Cortex of kidney (tissue), 1 donor: ENCODE measurements around the gene CCDC3.
"Not testable (repeated sequence)": the region's sequence is repeated elsewhere in the genome, so short reads cannot be mapped to it uniquely, and the experiment has no call there.

ENCODE experiments used
- DNase-seq: peaks from one replicate; lab custom pipeline; 2025; lab: John Stamatoyannopoulos, UW

Gene CCDC3

GRCh38 chr10:13001041-13001886 lies at the start of gene CCDC3:
CCDC3 (minus strand) TSS chr10:13001713; CDS start chr10:13001570, 143 bp downstream.
- no peak for DNase-seq

- DNase-seq: no peak
These were observed 49.7 kb upstream of the CCDC3 start for GRCh38 chr10:13051126-13051694.

DNA sequence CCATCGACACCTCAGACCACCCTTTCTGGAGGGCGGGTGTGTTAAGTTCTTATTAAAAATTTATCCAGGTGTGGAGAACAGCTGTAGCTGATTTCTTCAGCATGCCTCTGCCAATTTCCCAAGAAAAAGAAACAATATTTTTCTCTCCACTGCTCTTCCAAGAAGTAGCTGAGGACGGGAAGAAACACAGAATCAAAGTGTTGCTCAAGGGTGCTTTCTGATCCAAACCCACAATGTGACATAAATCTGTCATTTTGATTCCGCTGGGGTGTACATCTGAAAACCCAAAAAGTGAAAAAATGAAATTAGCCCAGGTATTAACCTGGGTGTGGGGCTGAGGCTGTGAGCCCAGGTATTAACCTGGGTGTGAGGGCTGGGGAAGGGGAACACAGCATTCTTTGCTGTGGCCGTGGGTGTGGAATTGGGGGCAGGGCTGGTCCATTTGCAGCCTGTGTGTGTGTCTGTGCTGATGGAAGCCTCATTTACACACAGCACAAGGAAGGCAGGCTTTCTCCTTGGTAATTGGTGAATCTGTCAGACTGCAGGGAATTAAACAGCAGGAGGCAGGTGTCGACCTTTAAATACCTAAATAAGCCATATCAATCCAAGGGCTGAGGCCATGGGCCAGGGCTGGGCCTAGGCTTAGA lies 48.4 kb upstream of the CCDC3 start:
- DNase-seq: no peak

- DNase-seq: no peak
These were observed 47.2 kb upstream of the CCDC3 start for GRCh38 chr10:13048762-13049161.

DNA sequence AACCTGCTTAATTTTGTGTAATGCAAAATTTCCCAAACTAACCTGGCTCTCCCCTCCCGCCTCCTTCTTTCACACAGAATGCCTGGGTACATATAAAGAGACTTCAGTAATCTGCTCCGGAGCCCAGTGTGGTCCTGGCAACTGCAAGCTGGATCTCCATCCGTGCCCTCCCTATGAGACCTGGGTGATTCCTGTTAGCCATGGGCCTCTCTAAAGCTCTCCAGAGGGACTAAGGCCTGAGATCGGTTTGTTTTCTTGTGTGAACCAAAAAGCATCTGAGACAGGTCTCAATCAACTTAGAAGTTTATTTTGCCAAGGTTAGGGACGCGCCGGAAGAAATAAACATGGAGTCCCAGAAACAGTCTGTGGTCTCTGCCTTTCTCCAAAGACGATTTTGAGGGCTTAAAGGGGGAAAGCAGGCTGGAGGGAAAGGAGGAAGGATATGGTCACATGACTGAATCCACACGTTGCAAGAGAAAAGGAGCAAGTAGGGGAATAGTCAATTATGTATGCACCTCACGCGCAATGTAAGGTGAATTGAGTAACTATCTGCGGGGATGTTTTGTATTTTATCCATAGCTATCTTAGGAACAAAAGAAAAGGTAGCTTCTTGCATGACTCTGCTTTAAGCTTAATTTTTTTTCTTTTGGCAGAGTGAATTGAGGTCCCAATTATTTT lies 46.2 kb upstream of the CCDC3 start:
- DNase-seq: no peak

- DNase-seq: no peak
These were observed 45.5 kb upstream of the CCDC3 start for GRCh38 chr10:13046851-13047528.

DNA sequence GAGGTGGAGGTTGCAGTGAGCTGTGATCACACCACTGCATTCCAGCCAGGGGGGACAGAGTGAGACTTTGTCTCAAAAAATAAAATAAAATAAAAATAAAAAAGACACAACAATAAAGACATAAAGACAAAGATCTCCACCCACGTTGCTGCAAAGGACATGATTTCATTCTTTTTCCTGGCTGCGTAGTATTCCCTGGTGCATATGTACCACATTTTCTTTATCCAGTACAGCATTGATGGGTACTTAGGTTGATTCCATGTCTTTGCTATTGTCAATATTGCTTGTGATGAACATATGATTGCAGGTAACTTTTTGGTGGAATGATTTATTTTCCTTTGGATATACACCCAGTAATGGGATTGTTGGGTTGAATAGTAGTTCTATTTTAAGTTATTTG lies 42.0 kb upstream of the CCDC3 start:
- no peak for DNase-seq

GRCh38 chr10:13039761-13040160 lies 38.2 kb upstream of the CCDC3 start:
- no peak for DNase-seq

GRCh38 chr10:13038391-13038790 lies 36.9 kb upstream of the CCDC3 start:
- DNase-seq: no peak

GRCh38 chr10:13037832-13038231 lies 36.3 kb upstream of the CCDC3 start:
- DNase-seq: no peak

DNA sequence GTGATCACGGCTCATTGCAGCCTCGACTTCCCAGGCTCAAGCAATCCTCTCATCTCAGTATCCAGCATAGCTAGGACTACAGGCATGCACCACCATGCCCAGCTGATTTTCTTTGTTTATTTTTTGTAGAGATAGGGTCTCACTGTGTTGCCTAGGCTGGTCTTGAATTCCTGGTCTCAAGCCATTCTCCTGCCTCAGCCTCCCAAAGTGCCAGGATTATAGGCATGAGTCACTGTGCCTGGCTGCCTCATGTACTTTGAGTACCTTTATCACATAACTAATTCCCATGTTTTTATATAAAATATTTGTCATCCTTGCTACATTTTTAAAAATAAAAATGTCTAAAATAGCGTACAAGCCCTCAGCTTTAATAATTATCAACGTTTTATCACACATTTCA lies 35.3 kb upstream of the CCDC3 start:
- DNase-seq: no peak

DNA sequence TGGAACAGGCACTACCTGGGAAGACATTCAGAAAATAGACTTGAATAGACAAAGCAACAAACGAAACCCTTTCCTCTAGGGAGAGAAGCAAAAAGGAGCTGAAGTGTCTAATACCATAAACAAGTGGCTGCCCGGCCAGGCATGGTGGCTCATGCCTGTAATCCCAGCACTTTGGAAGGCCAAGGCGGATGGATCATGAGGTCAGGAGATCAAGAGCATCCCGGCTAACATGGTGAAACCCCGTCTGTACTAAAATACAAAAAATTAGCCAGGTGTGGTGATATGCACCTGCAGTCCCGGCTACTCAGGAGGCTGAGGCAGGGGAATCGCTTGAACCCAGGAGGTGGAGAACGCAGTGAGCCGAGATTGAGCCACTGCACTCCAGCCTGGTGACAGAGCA lies 34.2 kb upstream of the CCDC3 start:
- DNase-seq: not testable (repeated sequence)

DNA sequence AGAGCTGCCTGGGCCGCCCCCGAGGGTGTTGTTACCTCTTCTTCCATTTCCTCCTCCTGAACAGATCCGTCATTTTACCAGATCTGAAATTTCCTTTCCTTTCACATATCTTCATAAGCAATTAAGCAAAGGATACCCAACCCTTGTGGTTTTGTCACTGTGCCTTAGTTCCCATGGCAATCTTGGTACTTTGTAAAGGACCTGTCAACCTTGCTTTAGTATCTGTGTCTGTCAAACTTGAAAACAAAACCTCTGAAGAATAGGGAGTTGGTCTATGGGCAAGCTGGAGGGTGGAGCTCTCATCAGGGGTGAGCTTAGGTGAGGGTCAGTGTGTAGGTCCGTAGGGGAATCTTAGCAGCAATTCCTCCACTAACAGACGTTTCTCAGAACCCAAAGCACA lies 25.4 kb upstream of the CCDC3 start:
- DNase-seq: no peak

GRCh38 chr10:13023754-13024153 lies 22.2 kb upstream of the CCDC3 start:
- no peak for DNase-seq

DNA sequence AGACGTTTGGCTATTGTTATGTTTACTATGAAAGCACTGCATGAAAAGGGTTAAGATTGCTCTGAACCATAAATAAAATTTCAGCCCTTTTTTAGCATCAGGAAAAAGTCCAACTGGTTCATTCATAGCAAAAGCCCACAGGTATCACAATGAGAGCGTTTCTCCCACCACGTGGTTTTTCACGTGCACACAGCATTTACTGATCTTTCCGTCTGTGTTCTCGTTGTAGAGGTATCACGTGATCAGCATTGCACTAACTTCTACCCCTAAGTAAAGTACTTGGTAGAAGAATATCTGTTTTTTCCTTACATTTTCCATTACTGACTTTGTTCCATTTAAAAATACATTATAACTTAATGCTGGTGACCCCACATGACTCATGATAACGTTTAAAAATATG lies 17.8 kb upstream of the CCDC3 start:
- DNase-seq: no peak

GRCh38 chr10:13018171-13018570 lies 16.7 kb upstream of the CCDC3 start:
- no peak for DNase-seq

DNA sequence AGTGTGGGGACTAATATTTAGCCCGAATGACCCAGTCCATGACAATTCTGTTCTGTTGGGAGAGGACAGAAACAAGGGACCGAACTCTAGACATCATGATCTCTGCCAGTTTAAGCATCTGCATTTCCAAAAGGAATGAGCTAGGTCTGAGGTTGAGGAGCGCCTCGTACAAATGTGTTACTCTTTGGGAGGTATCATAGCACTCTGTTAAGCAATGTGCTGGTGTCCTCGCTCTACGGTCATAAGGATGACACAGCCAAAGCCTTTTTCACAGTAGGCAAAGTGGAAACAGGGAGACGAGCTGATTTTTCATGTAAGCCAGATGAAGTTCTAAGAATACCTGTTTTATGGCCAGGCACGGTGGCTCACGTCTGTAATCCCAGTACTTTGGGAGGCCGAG lies 15.4 kb upstream of the CCDC3 start:
- no peak for DNase-seq

GRCh38 chr10:13016426-13016825 lies 14.9 kb upstream of the CCDC3 start:
- DNase-seq: no peak

DNA sequence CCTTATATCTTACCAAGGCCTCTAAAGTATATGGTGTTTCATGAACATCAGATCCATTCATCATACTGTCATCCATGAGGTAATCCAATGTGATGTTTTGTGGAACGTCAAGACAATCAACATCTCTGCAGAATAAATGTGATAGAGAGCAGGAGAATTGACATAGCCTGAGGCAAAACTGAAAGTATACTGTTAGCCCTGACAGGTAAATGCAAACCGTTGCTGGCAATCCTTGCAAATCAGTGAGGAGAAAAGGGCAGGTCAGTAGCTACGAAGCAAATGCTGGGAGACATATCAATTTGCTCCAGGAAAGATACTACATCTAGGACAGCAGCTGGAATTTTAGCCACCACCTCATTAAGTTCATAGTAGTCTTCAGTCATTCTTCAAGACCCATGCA lies 4.5 kb upstream of the CCDC3 start:
- no peak for DNase-seq

GRCh38 chr10:13003759-13004158 lies 2.2 kb upstream of the CCDC3 start:
- DNase-seq: no peak

GRCh38 chr10:13003004-13003403 lies 1.5 kb upstream of the CCDC3 start:
- no peak for DNase-seq

- DNase-seq: no peak
These were observed 337 bp upstream of the CCDC3 start for GRCh38 chr10:13001887-13002212.
